Right lobe of liver (tissue), 6 donors: ENCODE results near the gene ECI1. TPM values are rescaled to one million over a fixed set of nuclear protein-coding genes. Genes with fewer than 3 reads are reported as not detected.
A peak's percentile ranks its signal among the peaks of the same experiment; 100 is the strongest.

Experiments
- ATAC-seq, 4 donors: fragments of 200-7000 bp; cut with Tn5 transposase; one replicate each; pipeline ENCODE4 v1.9.1; 2020; ENCODE audit warnings: mild to moderate bottlenecking in 4 of 4, moderate library complexity in 4 of 4
- DNase-seq, 3 donors: peaks; one replicate each; pipeline ENCODE4 v3.0.0-alpha.2; 2020
- H3K27ac ChIP-seq, 3 donors: fragments of 200-600 bp; one replicate each; pipeline ENCODE4 v1.8.0; 2022
- H3K27me3 ChIP-seq, 2 donors: fragments of 200-600 bp; one replicate each; pipeline ENCODE4 v1.8.0; 2022
- H3K36me3 ChIP-seq, 4 donors: fragments of 200-600 bp; sonication (generic) in 1 of 4; one replicate each; pipeline versions ENCODE4 v1.5.1 to v1.8.0; 2017 to 2022; ENCODE audit warnings: control low read depth in 1 of 4
- H3K4me1 ChIP-seq, 4 donors: fragments of 200-600 bp; sonication (generic) in 1 of 4; one replicate each; pipeline versions ENCODE4 v1.5.1 to v1.8.0; 2017 to 2022; ENCODE audit warnings: control low read depth in 1 of 4
- H3K4me3 ChIP-seq, 3 donors: fragments of 200-600 bp; one replicate each; pipeline ENCODE4 v1.8.0; 2022
- H3K9me3 ChIP-seq, 4 donors: fragments of 200-600 bp; sonication (generic) in 1 of 4; one replicate each; pipeline versions ENCODE4 v1.5.1 to v1.8.0; 2017 to 2022; ENCODE audit warnings: control low read depth in 1 of 4
- POLR2A ChIP-seq: fragments of 450-650 bp; IDR thresholded peaks from one replicate; pipeline ENCODE4 v1.6.1; 2017; ENCODE audit warnings: antibody characterized with exemption, mild to moderate bottlenecking
- WGBS: methylation state at CpG from one replicate; pipeline ENCODE4 v1.1.6; 2018; ENCODE audit warnings: low coverage, low lambda C conversion rate; ENCODE audit not compliant: insufficient coverage; ENCODE audit errors: missing lambda C conversion rate; 5-methylcytosine and 5-hydroxymethylcytosine counted together
- intact Hi-C, 2 donors: fragments of 100-400 bp; cut with DNase I; formaldehyde crosslinking; loops; one replicate each; pipeline versions ENCODE4 v1.11.2 to v1.14.1; 2022
- total RNA-seq, 6 experiments: library from RNA; depleted of rRNA in 2 of 6; stranded (reverse); fragments of >200 nt in 2 of 6; fragmentation: NEBNext Ultra II Directional in 3 of 6; extraction: Animal tissue kit (Norgen Biotek cat#: 25700) in 3 of 6; gene quantifications; one replicate each; pipeline versions ENCODE4 v1.1.0 to v1.2.4, GENCODE V29; 2016 to 2023
- TF ChIP-seq, protein P1 (sequence below), 4 donors: fragments of 200-600 bp in 3 of 4; fragments of 450-650 bp in 1 of 4; IDR thresholded peaks; one replicate each; pipeline versions ENCODE4 v1.5.1 to v1.8.0; 2016 to 2022; ENCODE audit warnings: antibody characterized with exemption in 4 of 4, mild to moderate bottlenecking in 2 of 4
- donor health status: DM: no; HTN: yes; CAD: no.
- donor health status: DM: no; HTN: no; CAD: no.
- donor health status: DM: no; HTN: no; CAD: no.
- donor health status: DM: no; HTN: yes; CAD: no.
- donor health status: DM: no; HTN: yes; CAD: no.

Gene ECI1
- total RNA-seq, 6 experiments from 2014 or later = 68.1 to 150 (median 85.5) TPM

DNA sequence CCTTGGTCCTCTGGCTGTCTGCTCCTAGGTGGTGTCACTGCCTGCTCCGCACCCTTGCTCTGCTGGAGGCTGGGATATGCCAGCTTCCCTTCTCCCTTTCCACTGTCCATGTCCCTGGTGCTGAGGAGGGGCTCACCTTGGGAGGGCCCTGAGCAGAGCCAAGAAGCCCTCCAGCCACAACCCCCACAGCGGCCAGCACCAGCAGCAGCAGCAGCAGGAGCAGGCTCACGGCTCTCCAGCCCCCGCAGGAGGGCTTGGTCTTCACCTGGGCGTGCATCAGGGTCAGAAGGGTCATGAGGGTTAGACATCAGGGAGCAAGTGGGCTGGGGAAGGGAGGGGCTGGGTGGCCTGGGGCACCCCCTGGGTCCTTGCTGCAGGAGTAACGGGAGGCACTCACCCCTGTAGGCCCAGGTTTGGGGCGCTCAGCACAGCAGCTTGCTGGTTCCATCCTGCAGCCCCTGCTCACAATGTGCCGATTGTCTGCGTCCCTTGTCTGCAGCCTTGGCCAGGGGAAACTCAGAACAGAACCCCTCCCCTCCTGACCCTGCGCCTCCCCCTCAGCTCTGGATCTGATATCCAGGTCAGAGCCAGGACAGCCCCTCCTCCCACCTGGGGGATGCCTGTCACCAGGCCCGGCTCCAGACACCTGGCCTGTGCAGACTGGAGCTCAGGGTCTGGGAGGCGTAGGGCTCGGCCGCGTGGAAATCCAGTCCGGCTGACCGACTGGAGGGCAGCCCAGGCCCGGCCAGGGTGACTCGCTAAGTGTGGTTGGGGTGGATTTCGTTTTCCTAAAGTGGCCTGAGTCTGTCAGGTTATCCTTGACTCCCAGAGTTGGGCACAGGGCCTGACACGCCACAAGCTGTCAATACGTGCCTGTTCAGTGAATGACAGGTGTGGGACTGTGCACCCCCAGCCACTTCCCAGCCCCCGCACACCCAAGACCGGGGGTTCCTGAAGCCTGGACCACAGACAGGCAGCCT is 40.7 kb downstream of the ECI1 start, which contains the start of gene BRICD5:
TSS of gene BRICD5 (minus strand) at position 478 of the 980 bp plus-strand sequence. CDS start at position 448, 30 bp downstream.
- no peak within 1 kb of the TSS for H3K4me3 ChIP-seq
- no peak within 1 kb of the TSS for H3K27ac ChIP-seq
- H3K4me1 ChIP-seq = peaks cover 0 to 27% (median 15%) of the 10 kb centered on the region in 4 donors
- TF ChIP-seq POLR2A = no peak
- TF ChIP-seq, protein P1, sequence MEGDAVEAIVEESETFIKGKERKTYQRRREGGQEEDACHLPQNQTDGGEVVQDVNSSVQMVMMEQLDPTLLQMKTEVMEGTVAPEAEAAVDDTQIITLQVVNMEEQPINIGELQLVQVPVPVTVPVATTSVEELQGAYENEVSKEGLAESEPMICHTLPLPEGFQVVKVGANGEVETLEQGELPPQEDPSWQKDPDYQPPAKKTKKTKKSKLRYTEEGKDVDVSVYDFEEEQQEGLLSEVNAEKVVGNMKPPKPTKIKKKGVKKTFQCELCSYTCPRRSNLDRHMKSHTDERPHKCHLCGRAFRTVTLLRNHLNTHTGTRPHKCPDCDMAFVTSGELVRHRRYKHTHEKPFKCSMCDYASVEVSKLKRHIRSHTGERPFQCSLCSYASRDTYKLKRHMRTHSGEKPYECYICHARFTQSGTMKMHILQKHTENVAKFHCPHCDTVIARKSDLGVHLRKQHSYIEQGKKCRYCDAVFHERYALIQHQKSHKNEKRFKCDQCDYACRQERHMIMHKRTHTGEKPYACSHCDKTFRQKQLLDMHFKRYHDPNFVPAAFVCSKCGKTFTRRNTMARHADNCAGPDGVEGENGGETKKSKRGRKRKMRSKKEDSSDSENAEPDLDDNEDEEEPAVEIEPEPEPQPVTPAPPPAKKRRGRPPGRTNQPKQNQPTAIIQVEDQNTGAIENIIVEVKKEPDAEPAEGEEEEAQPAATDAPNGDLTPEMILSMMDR (IDR thresholded peaks at IDR 0.05) = no peak
- no peaks in the 10 kb centered on the region for H3K27me3 ChIP-seq
- WGBS = 57% methylated on average over 1 of the region's 24 CpGs
- peaks cover 0 to 19% (median 7%) of the 10 kb centered on the region in 4 donors for H3K36me3 ChIP-seq
- no peaks in the 10 kb centered on the region for H3K9me3 ChIP-seq
- ATAC-seq = no peak
- DNase-seq = no peak
- intact Hi-C loops = no loop called here

DNA sequence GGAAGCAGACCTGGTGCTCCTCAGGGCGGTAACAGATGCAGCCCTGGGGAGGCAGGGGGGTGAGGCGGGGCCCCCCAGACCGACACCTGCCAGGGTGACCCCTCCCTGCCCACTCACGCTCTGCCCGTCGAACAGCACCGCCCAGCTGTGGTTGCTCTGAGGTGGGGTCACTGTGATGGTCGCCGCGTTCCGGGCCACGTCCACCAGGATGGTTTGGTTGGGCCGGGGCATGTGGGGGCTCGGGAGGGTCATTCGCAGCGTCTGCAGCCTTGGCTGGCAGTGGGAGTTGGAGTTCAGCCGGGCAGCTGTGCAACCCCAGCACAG is 41.4 kb downstream of the ECI1 start:
- no peaks in the 10 kb centered on the region for H3K9me3 ChIP-seq
- no peak for TF ChIP-seq POLR2A
- TF ChIP-seq, protein P1 (IDR thresholded peaks at IDR 0.05) = no peak
- peak in 1 of 3 donors; percentile 53 for DNase-seq
- intact Hi-C loops = no loop called here
- 90% methylated on average over 4 of the region's 17 CpGs for WGBS
- peaks cover 0 to 19% (median 7%) of the 10 kb centered on the region in 4 donors for H3K36me3 ChIP-seq
- H3K27me3 ChIP-seq = no peaks in the 10 kb centered on the region
- peaks cover 0 to 28% (median 15%) of the 10 kb centered on the region in 4 donors for H3K4me1 ChIP-seq
- H3K27ac ChIP-seq = no peak overlapping the region
- ATAC-seq = no peak
- no peak overlapping the region for H3K4me3 ChIP-seq

GRCh38 chr16:2209258-2210008 is 42.0 kb downstream of the ECI1 start:
- no peak overlapping the region for H3K27ac ChIP-seq
- H3K4me1 ChIP-seq = peaks cover 0 to 33% (median 17%) of the 10 kb centered on the region in 4 donors
- intact Hi-C loops = no loop called here
- peak in 1 of 3 donors; percentile 50 for DNase-seq
- no peak for TF ChIP-seq POLR2A
- TF ChIP-seq, protein P1 (IDR thresholded peaks at IDR 0.05) = no peak
- no peak overlapping the region for H3K4me3 ChIP-seq
- H3K9me3 ChIP-seq = no peaks in the 10 kb centered on the region
- H3K27me3 ChIP-seq = no peaks in the 10 kb centered on the region
- WGBS = 93% methylated on average over 3 of the region's 29 CpGs
- ATAC-seq = no peak
- peaks cover 0 to 19% (median 7%) of the 10 kb centered on the region in 4 donors for H3K36me3 ChIP-seq

DNA sequence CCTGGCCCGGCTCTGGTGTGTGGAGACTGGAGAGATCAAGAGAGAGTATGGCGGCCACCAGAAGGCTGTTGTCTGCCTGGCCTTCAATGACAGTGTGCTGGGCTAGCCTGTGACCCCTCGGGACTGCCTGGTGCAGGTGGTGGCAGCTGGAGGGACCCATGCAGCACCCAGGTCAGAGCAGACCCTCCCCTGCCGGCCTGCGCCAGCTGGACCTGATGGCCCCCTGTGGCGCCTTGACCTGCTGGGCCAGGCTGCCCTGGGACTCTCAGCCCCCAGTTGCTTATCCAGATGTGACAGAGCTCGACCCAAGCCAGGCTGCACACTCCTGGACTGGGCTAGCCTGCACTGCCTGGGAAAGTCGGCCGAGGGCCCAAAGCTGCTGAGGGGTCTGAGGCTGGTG is 42.6 kb downstream of the ECI1 start:
- intact Hi-C loops = no loop called here
- WGBS = no CpG with 5 or more reads among the region's 9 CpGs
- Histone ChIP-seq H3K36me3 (peaks cover 0 to 19% (median 7%) of the 10 kb centered on the region in 4 donors), H3K27ac (no peak overlapping the region), H3K4me3 (no peak overlapping the region), H3K4me1 (peaks cover 0 to 30% (median 15%) of the 10 kb centered on the region in 4 donors), H3K27me3 (no peaks in the 10 kb centered on the region), H3K9me3 (no peaks in the 10 kb centered on the region)
- DNase-seq = peak in 1 of 3 donors; percentile 49
- TF ChIP-seq, protein P1 (IDR thresholded peaks at IDR 0.05) = no peak
- no peak for TF ChIP-seq POLR2A
- no peak for ATAC-seq
